Activated effector memory CD4-positive, alpha-beta T cell treated with Interleukin-2 at 50 U/mL for 16 hours (primary cell): ENCODE data around the gene CDH22.

Source experiments
- DNase-seq: peaks from one replicate; pipeline ENCODE4 v3.0.0-alpha.2; 2020

CDH22 gene

DNA sequence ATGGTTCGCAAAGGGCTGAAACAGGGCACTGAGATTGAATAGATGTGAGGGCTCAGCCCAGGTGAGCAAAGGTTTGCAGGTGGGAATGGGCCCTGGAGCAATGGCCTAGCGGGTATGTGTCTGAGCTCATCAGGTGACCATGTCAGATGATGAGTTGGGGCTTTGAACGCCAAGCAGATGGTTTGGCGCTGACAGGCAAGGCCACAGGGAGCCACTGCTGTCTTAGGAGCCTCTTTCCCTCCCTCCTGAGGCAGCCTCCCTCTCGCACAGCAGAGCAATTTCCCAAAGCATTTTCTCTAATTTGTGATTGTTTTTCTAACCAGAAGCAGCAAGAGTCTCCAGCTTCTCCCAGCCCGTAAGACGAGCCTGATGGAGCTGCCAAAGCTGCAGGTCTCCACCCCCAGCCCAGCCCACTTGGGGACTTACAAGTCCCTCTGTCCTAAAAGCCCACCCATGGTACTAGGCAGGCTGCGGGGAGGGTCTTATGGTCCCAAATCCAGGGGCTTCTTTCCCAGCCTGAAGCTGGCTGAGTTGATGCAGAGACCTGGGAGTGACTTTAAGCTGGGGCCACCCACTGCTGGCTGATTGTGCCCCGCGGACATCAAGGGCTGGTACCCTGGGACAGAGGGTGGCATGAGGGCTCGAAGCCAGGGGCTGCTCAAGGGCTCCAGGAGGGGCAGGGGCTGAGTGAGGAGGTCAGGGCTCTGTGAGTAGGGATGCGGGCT is 11.6 kb downstream of the CDH22 start:
- no peak for DNase-seq

DNA sequence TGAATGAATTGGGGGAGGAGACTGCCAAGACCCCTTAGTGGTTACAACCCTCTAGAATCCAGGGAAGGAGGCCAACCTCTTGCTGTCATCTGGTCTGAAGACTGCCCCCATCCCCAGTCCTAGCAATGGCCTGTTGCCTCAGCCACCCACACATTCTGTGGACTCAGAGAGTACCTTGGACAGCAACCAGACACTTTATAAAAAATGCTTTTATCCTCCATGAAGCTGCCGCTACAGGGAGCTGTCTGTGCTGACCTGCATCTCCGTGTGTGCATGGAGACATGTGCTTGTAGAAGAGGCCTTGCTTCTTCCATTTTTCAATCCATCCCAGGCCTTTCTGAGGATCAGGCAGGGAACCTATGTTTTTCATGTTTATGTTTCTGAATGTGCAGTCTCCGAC is 15.2 kb downstream of the CDH22 start:
- DNase-seq = no peak

DNA sequence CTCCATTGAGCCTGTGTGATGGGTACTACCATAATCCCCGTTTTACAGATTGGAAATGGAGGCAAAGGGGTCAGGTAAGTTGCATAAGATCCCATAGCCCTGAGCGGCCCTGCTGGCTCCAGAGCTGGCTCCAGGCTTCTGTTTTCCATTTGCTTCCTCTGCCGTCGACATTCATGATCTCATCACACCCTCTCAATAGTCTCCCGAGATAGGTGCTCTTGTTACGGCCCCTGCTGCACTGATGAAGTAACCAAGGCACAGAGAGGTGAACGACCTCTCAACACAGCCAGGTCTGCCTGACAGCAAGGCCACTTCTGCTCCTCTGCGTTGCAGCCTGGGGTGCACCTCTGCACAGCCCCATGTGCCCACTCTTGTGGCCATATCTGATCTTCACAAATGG is 16.9 kb downstream of the CDH22 start:
- DNase-seq = no peak

DNA sequence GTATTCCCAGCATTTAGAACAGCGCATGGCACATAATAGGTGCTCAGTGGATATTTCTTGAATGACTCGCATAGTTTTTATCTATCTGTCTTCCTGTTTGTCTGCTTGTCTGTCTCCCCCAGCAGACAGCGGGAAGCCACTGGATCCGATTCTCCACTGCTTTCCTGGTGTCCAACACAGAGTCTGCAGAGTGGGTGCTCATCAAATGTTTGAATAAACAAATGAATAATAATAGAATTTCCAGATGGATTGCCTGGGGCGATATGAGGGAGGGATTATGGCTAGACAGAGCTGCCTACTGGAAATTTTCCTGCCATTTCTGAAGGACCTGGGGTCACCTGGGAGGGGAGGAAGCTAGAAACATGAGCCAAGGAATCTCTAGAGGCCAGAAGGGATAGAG is 18.9 kb downstream of the CDH22 start:
- no peak for DNase-seq

DNA sequence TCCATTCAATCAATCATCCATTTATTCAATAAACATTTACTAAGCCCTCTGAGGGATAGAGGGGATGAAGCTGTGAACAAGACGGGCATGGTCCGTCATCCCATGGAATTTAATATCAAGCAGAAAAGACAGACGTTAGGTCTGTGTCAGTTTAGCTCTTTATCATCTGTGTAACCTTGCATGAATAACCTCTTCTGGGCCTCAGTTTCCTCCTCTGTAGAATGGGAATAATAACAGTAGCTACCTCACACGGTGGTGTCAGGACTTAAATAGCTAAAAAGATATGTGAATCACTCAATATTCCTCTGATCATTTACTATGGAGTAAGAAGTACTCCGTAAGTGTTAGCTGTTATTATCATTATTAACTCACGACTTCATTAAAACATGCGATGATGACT is 21.3 kb downstream of the CDH22 start:
- no peak for DNase-seq

DNA sequence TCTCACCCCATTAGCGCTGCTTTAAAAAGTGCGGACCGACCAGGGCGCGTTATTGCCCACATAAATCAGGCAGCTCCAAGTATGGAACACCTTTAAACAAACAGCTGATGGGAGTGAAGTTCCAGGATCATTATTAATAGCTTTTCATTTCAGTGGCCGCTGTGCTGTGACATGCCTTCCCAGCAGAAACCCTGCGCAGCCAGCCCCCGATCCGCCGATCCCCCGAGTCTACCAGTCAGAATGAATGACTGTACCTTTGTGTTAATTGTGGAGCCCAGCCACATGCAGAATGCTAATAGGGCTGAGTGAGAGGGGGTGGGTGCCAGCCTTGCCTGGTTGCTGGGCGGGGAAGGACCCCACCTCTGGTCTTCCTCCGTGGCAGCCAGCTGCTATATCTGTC is 21.9 kb downstream of the CDH22 start:
- no peak for DNase-seq

DNA sequence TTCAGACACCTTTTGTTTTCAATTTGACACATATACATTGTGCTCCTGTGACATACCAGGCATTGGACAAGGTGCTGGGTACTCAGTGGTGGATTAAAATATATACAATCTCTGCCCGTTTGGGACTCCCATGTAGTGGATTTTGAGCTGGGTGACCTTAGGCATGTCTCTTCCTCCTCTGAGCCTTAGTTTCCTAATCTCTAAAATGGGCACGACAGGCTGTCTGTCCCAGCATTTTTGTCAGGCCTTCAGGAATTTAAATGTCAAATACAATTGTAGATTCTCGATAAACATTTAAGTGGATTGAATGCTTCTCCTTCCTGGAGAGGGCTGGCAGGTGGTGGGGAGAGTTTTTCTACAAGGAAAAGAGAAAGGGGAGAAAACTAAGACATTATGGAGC is 22.6 kb downstream of the CDH22 start:
- DNase-seq = no peak

DNA sequence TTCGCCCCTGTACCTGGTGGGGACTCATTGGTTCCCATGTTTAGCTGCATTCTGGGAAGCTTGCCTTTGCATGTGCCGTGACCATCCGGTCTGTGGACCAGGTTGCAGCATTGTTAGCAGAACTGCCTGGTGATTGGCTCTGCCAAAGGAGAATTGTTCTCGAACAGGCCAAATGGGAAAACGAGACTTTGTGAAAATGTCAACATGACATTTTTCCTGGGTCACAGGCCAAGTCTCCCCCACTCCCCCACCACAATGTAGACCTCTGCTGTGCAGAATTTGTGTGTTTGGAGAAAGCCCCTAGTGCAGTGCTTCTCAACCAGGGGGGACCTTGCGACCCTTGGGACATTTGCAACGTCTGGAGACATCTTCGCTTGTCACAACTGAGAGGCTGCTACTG is 23.2 kb downstream of the CDH22 start:
- DNase-seq = no peak

DNA sequence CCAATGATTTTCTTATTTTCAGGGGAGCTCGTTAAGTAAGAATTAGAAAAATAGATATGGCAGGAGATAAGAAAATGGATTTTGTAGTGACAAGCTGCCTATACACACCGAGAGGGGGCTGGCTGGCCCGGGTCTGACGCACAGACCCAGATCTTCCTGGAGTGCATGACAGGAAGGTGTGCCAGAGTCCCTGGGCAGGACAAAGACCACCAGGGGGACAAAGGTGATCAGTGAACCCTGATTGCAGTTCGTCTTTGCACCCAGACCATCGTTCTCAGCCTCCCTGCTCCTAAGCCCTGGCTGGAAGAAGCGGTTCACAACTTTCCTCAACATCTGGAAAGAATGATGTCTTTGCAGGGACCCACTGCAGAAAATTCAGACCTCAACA is 24.3 kb downstream of the CDH22 start:
- DNase-seq = no peak

DNA sequence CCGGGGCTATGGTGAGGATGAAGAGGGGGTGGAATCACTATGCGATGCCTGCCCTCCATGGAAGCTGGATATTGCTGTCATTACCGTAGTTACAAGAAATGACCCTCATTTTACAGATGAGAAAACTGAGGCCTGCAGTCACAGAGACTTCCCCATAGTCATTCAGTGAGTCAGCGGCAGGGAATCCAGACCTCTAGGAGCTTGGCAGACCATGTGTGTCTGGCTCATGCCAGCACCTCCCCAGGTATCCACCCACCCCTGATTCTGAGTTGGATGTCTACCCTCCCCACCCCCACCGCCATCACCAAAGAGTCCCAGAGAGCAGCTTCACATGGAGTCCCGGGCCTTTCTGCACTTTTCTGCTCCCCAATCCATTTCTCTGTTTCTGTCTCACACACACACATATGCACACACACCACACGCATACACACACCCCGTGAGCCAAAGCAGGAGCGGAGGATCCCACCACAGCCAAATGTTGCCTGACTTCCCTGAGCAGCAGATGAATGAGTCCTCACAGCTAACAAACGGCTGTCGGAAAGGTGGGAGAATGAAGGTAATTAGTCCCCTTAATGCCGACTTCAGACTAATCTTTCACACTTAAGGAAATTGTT is 24.8 kb downstream of the CDH22 start:
- no peak for DNase-seq

DNA sequence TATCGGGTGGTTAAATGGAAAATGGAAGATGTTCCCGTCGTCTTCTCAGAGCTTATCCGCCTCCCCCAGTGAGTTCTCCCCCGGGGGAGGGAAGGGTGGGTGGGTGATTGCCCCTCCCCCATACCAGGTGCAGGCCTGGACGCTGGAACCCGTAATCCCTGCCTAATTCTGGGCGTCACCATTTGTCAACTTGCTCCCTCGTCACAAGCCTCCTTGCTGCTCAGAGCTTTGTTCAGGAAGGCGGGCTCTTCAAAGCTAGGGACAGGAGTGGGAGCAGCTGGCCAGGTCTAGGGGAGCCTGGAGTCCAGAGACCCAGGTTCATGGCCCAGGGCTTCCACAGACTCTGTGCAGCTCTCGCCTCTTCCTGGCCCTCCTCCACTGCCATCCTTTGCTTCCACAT is 25.6 kb downstream of the CDH22 start:
- no peak for DNase-seq

DNA sequence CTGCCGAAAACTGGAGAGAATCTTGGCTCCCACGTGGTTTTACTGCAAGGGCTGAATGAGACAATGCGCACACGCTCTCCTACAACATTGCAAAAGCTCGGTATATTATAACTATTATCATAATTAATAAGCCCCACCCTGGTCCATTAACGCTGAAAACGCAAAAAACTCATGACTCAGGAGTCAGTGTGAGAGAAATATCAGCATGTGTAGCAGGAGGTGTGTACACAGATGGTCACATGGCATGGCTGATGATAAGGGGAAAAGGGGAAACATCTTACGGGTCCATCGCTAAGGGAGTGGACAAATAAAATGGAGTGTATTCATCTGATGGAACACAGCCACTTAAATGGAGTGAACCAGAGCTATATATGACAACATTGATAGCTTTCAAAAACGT is 29.2 kb downstream of the CDH22 start:
- no peak for DNase-seq

DNA sequence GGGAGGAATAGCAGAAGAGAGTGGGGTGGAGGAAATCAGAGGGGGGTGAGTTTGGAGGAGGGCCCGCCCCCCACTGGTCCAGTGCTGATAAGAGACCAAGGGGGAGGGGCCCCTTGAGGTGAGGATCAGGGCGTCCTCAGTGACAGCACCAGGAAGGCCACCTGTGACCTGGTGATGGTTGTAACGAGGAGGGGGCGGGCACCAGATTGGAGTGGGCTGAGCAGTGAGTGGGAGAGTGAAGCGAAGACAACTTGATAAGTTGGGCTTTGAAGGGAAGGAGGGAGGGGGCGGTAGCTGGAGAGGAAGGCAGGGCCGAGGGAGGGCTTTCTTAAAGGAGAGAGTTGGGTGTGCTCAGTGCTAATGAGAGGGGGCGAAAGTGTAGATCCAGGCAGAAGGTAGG is 30.7 kb downstream of the CDH22 start:
- no peak for DNase-seq

DNA sequence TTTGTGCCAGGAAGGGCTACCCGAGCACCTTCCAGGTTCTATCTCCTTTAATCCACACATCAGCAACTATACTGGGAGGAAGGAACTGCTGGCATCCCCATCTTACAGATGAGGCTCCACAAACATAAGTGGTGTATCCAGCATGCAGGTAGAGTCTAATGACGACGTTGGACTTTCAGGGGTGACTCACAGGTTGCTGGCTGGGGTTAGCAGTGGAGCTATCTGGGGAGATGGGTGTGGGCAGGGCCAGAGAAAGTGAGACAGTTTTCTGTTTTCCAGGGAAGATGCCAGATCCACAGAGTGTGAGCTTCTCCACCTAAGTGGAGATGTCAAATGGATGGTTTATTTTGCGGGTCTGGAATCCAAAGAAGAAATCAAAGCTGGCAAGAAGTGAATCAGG is 31.8 kb downstream of the CDH22 start:
- DNase-seq = no peak

DNA sequence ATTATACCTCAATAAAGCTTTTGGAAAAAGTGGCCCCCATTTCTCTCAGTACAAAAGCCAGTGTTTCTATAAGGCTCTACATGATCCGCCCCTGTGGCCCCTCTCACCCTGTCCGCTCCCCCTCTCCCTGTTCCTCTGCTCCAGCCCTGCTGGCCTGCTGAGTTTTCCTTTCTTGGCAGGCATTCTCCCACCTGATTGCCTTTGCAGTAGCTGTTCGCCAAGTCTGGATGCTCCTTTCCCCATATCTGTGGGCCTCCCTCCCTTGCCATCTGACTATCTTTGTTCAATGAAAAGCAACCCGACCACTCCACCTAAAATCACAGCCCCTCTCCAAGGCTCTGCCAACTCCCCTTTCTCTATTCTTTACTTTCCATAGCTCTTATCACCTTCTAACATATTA is 33.2 kb downstream of the CDH22 start:
- DNase-seq = no peak

DNA sequence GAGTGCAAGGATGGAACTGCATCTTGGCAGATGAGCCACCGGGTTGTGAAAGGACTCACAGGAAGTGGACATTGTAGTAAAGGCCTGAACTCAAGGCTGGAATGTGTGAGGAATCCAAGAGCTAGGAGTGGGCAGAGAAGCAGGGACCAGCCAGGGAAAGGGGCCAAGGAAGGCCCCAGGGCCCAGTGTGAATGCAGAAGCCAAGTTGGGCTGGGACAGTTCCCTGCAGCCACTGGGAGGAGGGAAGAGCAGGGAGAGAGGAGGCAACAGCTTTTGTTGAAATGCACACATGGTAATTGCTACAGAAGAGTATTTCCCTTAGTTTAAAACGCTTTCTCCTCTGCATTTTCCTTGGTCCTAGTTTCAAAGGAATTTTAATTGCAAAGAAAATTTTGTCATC is 34.6 kb downstream of the CDH22 start:
- no peak for DNase-seq

DNA sequence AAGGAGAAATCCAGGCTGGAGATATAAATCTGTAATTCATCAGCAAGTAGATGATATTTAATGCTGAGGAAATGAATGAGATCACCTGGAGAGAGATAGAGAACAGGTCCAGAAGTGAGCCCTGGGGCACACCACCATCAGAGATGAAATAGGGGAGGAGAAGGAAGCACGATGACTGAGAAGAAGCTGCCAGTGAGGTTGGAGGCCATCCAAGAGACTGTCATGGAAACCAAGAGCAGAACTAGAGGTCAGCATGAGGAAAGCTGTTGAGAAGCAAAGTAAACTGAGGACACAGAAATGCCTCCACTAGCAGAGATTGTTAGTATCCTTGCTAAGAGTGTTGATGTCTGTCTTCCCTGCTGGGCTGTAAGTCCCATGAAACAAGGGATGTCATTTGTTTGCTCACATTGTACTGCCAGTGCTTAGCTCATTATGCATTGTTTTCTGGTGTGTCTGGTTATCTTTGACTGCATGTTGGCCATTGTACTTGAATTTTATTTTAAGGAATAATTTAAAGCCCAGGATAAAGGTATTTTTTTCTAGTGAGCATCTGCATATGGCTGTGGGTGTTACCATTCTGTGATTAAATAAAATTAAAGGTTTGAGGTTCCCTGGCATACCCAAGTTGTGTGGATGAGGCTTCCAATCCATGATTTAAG is 35.8 kb downstream of the CDH22 start:
- no peak for DNase-seq

DNA sequence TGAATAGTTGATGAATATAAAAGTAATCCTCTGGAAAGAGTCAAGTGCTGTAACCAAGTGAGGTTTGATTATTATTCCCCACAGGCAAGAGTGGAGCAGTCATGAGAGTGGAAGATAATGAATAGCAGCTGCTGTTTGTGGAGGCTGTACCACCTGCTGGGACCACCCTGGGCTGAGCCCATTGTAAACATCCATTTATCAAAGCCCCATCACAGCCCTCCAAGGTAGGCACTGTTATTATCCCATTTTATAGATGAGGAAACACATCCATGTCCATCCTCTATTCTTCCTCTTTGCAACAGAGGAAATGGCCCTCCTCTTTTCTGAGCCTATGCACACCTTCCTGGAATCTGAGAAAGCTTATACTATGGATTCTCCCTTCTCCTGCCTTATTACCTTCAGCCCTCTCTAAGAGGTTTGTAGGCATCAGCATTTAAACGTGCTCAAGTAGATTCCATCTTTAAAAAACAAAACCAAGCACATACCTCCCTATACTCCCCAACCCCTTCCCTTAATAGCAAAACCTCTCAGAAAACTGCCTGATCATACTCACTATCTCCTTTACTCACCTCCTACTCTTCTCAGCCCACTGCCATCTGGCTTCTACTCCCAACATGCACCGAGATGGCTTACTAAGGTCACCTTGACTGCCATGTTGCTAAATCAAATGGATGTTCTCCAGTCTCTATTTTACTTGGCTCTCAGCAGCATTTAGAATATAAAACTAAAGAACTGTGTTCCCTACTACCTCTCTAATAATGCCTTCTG is 37.1 kb downstream of the CDH22 start:
- no peak for DNase-seq

DNA sequence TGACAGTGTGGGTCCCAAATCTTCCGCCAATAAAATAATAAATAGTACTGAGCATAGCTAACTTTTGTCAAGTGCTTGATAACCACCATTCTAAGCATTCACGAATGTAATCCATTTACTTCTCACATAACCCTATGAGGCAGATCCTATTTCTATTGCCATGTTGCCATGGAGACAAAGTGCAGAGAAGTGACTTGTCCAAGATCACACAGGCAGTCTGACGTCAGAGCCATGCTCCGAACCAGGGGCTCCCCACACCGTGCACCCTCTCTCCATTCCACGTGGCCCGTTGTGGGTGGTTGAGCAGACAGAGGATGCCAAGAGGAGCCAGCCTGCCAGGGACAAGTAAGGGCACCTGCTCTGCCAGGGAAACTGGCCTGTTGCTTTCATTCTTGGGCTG is 38.9 kb downstream of the CDH22 start:
- no peak for DNase-seq

DNA sequence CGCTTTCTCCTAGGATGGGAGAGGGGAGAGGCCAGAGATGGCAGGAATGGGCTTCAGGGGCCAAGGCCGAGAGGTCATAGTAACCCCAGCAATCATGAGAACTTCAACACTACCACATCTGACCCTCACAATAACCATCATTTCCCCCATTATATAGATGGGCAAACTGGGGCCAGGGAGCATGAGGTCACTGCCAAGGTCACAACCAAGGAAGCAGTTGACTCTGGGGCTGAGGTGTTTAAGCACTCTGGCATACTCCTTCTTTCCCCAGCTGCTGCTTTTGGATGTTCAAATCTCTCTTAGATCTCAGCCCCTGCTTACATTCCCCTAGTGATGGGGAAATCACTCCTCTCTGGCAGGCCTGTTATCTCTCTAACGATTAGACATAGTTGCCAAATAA is 39.6 kb downstream of the CDH22 start:
- DNase-seq = no peak

DNA sequence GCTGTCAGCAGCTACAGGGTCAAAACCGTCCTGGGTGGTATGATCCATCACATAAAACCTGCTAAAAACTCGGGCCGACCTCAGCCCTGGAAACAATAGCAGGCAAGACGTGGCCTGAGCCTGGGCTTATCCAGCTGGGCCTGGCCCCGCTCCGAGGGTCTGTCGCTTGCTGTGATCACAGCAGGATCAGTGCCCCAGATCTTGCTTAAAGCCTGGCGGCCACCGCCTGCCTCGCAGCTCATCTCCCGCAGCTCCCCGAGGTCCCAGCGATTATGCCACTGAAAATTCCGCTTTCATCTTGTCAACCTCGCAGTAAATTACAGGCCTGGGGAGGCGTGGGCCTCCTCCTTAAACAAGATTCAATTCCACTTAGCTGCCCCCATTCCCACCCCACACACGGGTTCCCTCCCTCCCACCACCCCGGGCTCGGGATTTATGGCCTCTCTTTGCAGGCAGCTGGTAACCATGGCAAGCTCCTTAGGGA is 40.1 kb downstream of the CDH22 start:
- DNase-seq = no peak

DNA sequence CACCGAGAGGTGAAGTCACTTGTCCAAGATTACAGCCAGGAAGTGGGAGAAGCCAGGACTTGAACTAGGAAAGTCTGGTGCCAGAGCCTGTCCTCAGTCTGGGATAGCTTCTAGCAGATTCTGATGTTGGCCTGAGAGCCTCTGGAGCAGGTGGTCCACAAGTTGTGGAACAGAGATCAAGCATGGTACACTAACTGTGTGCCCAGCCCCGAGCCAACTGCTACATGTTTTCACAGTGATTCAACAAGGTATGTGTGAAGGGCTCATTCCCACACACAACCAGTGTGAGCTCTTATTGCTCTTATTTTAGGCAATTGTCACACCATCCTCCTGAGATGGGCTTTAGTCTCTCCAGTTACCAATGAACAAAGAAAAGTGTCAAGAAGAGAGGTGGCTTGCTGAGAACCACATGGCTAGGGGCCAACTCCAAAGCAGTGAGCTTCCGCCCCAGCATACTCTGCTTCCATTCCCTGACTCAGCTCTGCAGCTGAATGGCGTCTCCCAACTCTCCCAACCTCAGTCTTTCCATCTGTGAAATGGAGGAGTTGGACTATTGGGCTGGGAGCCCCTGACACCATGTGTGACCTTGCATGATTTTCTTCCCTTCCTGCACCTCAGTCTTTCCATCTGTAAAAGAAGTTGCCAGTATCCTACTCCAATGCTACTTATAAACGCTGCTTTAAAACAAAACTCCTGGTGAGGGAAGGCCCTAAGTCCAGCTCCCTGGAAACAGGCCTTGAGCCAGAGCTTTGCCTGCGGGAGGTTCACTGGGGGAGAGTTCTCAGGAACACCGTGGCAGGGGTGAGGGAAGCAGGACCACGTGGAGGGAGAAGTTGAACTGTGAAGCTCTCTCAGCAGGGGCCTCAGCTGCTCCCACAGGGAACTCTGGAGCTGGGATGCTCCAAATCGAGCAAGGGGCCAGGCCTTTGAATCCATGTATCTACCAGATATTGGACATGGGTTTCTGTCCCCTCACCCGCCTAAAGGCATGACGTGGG is 40.9 kb downstream of the CDH22 start:
- DNase-seq = no peak
